ENCODE measurements around the gene CREB3. TPM values are rescaled to one million over a fixed set of nuclear protein-coding genes. Genes with fewer than 3 reads are reported as not detected.

CREB3 gene
- total RNA-seq, 1 donor from 2014 or later = 36.7 TPM

DNA sequence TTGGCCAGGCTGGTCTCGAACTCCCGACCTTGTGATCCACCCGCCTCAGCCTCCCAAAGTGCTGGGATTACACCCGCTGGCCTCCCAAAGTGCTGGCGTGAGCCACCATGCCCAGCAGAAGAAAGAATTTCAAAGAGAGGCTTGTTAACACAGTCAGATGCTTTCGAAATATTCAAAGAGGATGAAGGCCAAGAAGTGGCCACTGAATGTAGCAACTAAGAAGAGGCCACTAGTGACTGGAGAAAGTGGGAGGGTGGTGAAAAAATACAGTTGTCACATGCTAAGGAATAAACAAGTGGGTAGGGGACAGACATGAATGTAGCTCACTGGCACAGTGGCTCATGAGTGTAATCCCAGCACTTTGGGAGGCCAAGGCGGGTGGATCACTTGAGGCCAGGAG is 29.8 kb upstream of the CREB3 start:
- DNase-seq (ENCODE audit: low read depth in 2 of 2) = no peak

DNA sequence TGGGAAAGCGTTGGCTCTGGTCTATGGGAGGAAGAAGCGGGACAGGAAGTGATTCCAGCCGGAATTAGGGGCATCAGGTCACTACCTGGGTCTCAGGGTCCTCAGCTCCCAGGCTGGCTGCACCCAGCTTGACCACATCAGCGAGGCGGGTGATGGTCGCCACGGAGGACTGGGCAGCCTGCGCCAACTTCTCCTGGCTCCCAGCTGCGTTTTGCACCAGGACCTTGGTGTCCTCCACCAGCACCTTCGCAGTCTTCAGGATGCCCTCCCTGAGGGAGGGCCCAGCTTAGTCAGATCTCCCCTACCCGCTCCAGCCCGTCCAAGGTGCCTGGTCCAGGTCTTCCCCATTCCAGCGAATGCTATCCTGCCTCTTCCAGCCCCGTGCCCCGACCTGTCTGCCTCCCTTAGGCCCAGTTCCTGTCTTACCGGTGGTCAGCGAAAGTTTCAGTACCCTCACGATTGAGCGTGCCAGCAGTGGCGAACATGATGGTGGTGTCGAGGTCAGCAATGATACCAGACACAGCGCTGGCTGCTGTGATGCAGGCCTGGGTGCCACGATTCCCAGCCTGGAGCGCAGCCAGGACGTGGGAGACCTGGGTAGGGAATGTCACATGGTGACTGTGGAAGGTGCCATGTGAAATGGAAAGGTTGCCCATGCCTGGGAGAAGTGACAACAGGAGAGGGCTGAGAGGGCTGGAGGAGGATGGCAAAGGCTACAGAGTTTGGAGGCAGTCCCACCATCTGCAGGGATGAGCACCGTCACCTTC is 28.4 kb upstream of the CREB3 start:
- no peak for DNase-seq (ENCODE audit: low read depth in 2 of 2)

DNA sequence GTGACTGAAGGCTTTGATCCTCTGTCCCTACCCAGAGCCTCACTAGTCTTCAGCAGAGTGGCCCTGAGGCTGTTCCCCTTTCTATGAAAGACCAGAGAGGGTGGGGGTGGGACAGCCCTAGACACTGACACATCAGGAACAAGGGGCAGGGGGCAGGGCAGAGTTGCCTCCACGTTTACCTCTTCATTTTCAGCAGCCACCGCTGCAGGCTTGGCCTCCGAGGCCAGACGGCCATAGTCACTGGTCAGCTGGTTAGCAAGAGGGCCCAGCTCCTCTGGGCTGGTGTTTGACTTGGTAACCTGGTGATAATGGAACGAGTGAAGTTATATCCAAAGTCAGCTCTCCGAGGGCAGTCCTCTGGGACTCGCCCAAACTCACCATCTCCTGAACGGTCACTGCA is 27.1 kb upstream of the CREB3 start:
- DNase-seq (ENCODE audit: low read depth in 2 of 2) = no peak

DNA sequence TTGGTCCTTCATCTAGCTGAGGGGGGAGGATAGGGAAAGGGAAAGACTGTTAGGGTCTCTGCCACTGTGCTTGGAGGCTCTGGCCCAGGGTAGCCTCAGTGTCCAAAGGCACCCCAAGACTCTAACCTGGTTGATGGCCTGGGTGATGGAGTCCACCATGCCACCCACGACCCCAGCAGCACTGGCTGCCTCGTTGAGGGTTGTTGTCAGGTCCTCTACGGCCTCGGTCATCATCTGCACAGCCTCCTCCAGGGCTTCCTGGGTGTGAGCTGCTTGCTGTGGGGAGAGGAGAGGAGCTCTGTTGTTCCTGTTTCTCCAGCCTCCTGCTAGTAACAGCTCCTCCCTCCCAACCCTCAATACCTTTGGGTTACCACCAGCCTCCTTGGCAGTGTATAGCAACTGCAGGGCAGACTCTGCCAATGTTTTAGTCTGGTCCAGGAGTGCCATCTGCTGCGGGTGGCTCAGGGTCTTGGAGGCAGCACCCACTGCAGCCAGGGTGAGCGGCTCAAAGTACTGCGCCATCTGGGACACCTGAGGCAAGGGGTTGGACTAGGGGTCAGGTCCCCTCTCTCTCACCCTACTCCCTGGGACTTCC is 26.5 kb upstream of the CREB3 start:
- DNase-seq (ENCODE audit: low read depth in 2 of 2) = no peak

DNA sequence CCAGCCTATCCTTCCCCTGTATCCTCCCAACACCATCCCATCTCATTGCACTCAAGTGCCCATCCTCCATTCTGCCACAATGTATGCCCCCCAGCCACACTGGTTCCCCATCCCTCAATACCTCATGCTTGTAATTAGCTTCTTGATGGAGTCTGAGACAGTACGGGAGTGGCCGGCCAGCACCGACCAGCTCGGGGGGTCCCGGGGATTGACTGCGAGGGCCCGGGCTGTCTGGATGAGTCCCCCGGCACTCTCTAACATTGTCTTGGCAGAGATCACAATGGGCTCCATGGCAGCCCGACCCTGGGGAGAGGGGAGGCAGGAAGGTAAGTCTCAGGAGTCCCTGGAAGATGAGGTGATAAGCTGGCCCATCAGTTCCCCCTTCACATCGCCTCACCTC is 25.5 kb upstream of the CREB3 start:
- no peak for DNase-seq (ENCODE audit: low read depth in 2 of 2)

DNA sequence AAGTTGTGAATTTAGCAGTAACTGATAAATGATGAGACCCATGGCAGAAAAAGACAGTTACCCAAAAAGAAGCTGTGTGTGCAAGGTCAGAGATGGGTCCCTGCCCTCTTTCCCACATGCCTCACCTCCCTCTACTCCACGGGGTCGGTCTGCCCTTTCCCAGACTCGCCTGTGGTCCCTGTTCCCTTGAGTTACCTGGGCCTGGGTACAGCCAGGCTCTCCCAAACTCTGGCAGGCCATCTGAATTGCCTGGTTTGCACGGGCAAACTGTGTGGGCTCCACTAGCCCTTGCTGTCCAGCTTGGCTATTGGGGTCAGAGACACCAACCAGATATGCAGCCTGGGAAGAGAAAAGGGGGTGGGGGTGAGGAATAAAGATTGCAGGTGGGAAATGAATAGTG is 24.3 kb upstream of the CREB3 start:
- DNase-seq (ENCODE audit: low read depth in 2 of 2) = no peak

DNA sequence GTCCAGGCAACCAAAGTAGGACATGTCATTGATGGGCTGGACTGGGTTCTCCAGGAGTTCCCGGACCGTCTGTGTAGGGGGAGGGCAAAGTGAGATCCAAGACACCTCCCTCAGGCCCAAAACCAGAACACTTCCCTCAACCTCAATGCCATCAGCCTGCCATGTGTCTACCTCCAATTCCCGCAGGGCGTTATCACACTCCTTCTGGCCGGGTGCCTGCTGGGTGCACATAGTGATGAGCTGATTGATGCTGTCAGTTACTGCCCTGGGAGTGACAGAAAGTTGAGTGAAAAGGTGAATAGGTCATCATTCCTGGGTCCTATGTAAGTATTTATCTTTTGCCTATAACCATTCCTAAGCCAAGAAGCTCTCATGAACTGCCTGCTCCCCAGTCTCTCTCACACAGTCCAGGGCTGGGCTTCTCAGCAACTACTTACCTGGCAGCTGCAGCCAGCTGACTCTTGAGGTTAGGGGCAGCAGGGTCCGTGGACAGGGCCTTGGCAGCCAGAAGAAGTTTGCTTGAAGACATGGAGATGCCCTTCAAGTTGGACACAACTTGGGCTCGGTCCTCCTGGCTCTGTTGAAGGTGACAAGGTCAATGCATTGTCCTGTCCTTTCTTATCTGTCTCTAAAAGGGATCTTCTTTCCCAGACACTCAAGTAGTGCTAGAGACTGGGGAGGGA is 21.5 kb upstream of the CREB3 start:
- DNase-seq (ENCODE audit: low read depth in 2 of 2) = no peak

DNA sequence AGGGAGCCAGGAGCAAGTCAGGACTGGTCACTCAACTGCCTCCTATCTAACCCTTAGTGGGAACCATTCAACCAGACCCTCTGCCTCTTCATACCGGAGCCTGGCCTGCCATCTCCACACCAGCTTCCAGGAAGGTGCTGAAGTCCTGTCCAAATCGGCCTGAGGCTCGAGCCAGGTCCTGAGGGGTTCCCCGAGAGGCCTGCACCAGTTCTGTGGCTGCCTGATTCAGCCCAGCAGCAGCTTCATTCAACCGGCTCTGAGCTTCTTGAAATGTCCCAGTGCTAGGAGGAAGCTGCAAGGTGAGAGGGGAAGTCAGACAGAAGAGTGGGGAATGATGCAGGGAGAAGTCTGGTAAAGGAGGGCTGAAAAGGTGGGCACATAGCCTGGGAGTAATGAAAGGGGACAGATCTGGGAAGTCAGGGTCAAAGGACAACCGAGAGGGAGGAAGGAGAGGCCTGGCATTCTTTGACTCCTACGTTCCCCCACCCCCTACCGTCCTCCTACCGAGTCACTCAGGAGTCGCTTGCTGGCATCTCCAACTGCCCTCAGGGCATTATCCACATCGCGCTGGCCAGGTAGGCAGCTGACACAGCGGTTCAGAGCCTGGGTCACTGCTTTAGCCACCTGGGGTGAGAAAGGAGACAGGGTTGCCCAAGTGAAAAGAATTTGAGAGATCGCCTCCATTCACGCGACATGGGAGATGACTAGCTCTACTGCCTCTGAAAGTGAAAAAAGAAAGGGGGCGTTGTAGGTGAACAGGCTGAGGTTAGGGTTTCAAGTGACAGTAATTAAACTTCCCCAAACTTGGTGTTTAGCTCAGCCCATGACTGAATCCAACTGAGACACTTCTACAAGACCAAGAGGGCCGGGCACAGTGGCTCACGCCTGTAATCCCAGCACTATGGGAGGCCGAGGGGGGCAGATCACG is 20.7 kb upstream of the CREB3 start:
- DNase-seq (ENCODE audit: low read depth in 2 of 2) = no peak

DNA sequence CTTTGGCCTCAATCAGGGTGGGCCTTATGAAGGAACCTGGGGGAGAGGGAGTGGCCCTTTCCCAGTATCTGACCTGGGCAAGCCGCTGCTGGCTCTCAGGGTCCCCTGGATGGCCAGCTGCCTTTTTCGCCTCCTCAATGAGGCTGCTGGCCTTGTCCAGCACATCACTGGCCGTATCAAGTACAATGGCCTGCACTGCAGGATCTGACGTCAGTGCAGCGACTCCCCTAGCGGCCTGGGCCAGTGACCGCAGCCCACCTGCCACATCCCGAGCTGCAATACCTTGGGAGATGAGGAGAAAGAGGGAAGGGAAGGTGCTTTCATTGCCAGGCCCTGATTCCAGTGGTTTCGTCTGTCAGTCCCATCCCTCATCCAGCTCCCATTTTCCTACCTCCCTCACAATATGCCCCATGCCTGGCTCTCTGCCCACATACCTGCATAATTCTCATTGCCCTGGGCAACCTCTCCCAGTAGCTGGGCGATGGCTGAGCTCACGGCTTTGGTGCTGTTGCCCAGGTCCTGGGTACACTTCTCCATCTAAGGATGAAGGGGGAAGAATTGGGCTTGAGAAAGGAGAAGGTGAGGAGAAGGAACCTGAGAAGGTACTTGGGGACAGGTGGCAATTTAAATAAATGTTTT is 19.6 kb upstream of the CREB3 start:
- no peak for DNase-seq (ENCODE audit: low read depth in 2 of 2)

DNA sequence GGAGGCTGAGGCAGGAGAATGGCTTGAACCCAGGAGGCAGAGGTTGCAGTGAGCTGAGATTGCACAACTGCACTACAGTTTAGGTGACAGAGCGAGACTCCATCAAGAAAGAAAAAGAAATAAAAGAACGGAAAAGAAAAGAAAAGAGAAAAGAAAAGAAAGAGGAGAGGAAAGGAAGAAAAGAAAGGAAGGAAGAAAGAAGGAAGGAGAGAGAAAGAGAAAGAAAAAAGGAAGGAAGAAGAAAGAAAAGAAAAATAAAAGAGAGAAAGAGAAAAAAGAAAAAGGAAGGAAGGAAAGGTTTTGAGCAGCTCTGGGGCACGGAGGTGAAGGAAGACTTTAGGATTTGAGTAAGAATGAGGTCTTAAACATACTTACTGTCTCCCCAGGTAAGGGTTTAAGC is 18.9 kb upstream of the CREB3 start:
- DNase-seq (ENCODE audit: low read depth in 2 of 2) = no peak

DNA sequence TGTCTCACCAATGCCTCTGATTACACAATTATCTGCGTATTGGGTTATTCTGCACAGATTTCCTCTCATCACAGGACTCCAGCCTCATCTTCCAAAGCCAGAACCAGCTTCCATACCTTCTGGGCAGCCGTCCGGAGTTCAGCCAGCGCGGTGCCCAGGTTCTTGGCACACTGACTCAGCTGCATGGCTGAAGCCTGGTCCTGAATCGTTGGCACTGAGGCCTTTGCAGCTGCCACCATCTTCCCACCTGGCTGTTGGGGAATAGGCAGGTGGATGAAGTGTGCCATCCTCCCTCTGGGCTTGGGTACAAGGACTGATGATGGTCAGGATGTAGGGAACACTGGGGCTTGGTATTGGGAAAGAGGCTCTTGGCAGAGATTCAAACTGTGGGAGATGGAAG is 18.3 kb upstream of the CREB3 start:
- no peak for DNase-seq (ENCODE audit: low read depth in 2 of 2)

DNA sequence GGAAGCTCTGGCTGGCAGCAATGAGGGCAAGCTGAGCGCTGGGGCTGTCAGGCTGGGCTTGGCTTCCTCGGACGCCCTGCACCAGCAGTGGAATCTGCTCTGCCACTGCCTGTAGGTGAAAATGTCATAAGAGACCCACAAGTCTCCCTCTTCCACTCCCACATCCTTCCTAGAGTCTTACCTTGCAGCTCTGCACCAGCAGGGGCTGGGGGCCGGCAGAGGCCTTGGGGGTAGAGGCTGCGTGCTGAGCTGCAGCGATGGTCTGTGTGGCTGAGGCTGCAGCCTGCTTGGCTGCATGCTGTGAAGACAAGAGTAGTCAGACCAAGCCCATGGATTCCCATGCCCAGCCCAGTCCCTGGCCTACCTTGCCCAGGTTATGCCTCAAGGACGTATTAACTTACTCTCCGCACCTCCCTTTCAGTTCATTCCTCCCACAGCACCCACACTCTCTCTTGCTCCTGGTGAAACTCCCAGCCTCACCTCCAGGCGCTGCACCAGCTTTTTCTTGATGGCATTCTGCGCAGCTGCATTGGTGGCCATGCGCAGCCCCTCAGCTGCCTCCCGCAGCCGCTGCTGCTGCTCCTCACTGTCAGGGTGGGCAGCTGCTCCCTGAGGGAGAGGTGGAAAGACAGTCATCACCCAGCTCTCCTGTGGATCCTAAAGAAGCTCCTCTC is 17.8 kb upstream of the CREB3 start:
- no peak for DNase-seq (ENCODE audit: low read depth in 2 of 2)

DNA sequence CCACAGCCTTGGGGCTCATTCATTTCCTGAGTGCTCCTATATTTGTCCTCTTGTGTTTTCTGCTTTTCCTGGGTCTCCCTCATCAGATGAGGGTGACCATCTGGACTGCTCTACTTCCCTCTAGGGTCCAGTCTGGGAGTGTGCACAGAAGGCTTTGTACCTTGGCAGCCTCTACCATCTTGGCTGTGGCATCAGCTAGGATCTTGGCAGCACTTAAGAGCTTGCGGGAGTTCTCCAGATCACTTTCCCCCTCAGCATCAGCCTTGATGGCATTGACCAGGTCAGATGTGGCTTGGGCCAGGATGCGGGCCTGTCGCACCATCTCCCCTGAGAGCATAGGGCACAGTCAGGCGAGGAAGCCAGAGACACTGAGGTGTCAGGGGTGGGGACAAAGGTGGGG is 16.2 kb upstream of the CREB3 start:
- DNase-seq (ENCODE audit: low read depth in 2 of 2) = no peak

DNA sequence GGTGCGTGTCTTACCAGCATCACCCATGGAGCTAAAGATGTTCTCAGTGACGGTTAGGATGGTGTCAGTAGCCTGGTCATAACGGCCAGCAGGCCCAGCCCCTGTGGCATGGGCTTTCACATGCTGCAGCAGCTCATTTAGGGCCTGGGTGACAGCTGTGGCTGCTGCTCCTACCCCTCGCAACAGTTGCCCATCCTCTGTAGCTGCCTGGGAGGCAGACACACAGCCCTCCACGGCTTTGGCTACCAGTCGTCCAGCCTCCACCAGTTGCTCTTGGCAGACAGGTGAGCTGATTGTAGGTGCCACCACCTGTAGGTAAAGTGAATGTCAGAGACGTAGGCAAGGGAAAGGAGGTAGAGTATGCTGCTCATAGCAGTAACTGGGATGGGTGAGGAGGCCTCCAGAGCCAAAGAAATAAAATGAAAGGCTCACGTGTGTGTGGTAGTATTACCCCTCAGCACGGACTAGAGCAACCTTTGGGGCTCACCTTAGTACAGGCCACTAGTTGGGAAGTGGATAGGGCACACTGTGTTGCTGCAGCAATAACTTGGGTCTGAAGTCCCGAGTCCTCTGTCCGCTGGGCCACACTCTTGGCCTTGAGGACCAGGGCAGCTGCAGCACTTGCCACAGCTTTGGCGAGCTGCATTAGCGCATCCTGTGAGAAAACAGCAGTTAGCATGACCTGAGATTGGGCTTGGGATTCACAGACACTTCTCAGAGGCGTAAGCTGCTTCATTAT is 15.2 kb upstream of the CREB3 start:
- no peak for DNase-seq (ENCODE audit: low read depth in 2 of 2)

DNA sequence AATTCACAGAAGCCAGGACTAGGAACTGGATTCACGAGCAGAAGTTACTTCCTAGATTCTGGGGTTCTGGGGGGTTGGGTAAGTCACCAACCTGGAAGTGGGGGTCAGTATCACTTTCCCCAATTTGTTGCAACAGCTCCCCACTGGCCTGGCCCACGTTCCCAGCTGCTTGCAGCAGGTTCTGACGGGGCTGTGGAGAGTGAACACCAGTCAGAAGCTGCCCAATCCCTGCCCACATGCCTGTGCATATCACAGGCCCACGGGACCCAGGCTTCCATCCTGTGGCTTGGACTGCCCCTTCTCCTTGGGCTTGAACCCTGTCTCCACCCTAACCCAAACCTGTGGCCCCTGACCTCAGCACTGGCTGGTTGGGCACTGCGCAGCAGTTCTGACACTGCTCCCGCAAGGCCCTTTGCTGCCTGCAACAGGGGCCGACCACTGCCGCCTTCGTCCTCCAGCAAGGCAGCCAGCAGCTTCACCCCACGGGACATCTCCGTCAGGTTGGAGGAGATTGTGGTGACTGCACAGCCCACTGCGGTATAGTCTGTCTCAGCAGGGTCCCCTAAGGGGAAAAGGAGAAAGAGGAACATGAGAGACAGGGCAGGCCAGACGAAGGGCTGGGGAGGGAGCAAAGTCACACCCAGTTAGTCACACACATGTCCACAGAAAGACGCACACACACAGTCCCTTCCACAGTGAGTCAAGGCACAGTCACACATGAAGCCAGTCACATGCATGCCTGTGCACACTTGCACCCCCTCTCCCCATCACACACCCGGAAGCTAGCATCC is 13.6 kb upstream of the CREB3 start:
- DNase-seq (ENCODE audit: low read depth in 2 of 2) = no peak

DNA sequence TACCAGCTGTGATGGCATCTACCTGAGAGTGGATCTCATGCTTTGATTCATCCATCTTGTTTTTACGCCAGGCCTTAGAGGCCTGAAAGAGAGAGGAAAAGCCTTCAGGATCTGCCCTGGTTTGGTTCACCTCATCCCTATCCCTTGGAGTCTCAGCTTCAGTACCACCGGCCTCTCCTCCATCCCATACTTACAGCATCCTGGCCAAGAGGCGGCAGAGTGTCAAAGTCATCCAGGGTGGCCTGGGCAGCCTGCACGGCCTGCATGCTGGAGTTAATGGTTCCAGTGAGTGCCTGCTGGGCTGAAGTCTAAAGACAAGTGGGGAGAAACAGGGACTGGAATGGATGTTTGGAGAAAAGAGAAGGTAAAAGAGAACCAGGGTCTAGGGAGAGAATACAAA is 12.9 kb upstream of the CREB3 start:
- DNase-seq (ENCODE audit: low read depth in 2 of 2) = no peak

DNA sequence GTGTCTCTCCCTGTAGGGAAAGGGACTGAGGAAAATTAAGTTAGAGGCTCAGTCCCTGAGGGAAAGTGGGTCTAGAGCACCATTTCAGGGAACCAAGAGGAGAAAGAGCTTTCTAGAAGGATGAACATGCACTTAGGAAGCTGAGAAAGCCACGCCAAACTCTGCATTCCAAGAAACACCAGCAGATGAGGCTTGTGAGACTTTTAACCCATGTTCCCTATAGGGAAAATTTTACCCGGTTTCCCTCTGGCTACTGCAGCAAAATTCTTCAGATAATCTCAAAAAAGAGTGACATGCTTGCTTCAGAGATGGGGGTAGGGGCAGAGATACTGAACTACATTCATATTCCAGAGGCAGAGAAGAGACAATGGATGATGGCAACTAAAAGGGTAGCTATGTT is 9.0 kb upstream of the CREB3 start:
- DNase-seq (ENCODE audit: low read depth in 2 of 2) = no peak

DNA sequence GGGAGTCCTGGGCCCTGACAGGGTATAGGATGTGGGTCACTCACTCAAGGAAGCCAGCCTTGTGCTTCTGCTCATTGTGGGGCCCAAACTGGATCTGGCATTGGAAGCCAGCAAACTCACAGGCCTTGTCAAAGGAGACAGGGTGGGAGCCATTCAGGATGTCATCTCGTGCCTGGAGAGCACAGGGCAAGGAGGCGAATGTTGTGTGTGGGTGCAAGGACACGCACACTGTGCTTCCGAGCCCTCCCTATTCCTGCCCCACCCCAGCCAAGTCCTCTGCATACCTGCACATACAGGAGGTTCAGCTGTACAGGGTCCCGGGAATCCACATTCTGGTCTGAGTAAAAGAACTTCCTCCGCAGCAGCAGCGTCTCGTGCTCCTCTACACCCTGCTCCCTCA is 8.6 kb upstream of the CREB3 start:
- no peak for DNase-seq (ENCODE audit: low read depth in 2 of 2)

DNA sequence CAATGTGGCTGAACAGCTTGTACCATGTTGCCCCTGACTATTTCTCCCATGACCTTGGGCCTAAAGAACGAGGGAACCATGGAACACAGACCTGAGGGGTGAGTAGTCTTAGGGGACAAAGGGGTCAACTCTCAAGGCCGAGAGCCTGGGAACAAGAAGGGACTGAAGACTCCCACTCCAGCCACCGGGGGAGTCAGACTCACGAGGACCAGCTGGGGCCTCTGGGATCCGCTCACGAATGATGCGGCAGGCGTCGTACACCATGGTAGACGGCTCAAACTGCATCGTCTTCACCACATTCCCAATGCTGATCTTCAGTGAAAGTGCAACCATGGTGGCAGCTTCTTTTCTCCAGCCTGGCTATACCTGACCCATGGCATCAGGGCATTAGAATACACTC is 7.1 kb upstream of the CREB3 start:
- DNase-seq (ENCODE audit: low read depth in 2 of 2) = no peak
